ENCODE measurements around the gene CAMK1D.

DNA sequence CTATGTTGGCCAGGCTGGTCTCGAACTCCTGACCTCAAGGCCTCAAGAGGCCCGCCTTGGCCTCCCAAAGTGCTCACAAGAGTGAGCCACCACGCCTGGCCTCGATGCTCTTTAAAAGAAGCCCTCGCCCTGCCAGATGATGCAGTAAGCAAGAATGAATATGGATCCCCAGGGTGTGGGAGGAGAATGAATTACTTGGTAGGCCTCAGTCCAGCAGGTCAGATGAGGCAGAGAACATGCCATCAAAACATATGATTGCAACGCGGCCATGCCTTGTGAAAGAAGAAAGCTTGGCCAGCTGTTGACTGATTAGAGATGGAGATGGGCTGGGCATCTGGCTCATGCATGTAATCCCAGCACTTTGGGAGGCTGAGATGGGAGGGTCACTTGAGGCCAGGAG lies 68.7 kb downstream of the CAMK1D start:
- no peak for TF ChIP-seq POLR2A (IDR thresholded peaks at IDR 0.05)
- TF ChIP-seq, protein P1, sequence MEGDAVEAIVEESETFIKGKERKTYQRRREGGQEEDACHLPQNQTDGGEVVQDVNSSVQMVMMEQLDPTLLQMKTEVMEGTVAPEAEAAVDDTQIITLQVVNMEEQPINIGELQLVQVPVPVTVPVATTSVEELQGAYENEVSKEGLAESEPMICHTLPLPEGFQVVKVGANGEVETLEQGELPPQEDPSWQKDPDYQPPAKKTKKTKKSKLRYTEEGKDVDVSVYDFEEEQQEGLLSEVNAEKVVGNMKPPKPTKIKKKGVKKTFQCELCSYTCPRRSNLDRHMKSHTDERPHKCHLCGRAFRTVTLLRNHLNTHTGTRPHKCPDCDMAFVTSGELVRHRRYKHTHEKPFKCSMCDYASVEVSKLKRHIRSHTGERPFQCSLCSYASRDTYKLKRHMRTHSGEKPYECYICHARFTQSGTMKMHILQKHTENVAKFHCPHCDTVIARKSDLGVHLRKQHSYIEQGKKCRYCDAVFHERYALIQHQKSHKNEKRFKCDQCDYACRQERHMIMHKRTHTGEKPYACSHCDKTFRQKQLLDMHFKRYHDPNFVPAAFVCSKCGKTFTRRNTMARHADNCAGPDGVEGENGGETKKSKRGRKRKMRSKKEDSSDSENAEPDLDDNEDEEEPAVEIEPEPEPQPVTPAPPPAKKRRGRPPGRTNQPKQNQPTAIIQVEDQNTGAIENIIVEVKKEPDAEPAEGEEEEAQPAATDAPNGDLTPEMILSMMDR (IDR thresholded peaks at IDR 0.05), result no peak
